CD4-positive, alpha-beta T cell (primary cell): Measurements from ENCODE around the gene DCAF4. TPM values are rescaled to one million over a fixed set of nuclear protein-coding genes. Genes with fewer than 3 reads are reported as not detected.

Experiments
- ATAC-seq: fragments of 200-7000 bp; cut with Tn5 transposase; one replicate; pipeline ENCODE4 v1.10.0; 2022; ENCODE audit warnings: mild to moderate bottlenecking; ENCODE audit not compliant: poor library complexity
- CTCF ChIA-PET: fragments of 350-600 bp; sonication (Branson Sonifier 250); formaldehyde crosslinking; loops from one replicate; lab custom pipeline; 2021; ENCODE audit warnings: antibody characterized with exemption, inconsistent platforms; lab: Charles Lee
- POLR2A ChIA-PET: fragments of 350-600 bp; sonication (Branson Sonifier 250); formaldehyde crosslinking; loops from one replicate; lab custom pipeline; 2021; ENCODE audit warnings: antibody characterized with exemption, inconsistent platforms; lab: Charles Lee
- DNase-seq, 14 experiments: peaks; one replicate each; pipeline ENCODE4 v3.0.0-alpha.2; 2013 to 2020; ENCODE audit warnings: mixed read lengths in 2 of 14
- H3K27ac ChIP-seq, 2 donors: one replicate each; pipeline versions ENCODE4 v1.5.1 to v1.7.0; 2013; ENCODE audit warnings: low read length in 2 of 2, low read depth in 1 of 2, mild to moderate bottlenecking in 1 of 2
- H3K27me3 ChIP-seq, 2 experiments: 1 replicate in 1 of 2; 2 replicates in 1 of 2; pipeline versions ENCODE4 v1.6.1 to v1.7.0; 2013; ENCODE audit warnings: low read length in 2 of 2, control low read depth in 1 of 2, mild to moderate bottlenecking in 1 of 2, moderate library complexity in 1 of 2; ENCODE audit not compliant: insufficient read depth in 2 of 2, control insufficient read depth in 1 of 2
- H3K36me3 ChIP-seq: one replicate; pipeline ENCODE4 v1.6.1; 2013; ENCODE audit warnings: low read length, control low read depth; ENCODE audit not compliant: insufficient read depth
- H3K4me1 ChIP-seq: one replicate; pipeline ENCODE4 v1.6.1; 2013; ENCODE audit warnings: low read length, control low read depth; ENCODE audit not compliant: insufficient read depth
- H3K4me3 ChIP-seq: one replicate; pipeline ENCODE4 v1.5.1; 2013; ENCODE audit warnings: mild to moderate bottlenecking, low read length, moderate library complexity
- H3K9me3 ChIP-seq, 2 experiments: 1 replicate in 1 of 2; 2 replicates in 1 of 2; pipeline versions ENCODE4 v1.6.1 to v1.7.0; 2013; ENCODE audit warnings: low read length in 2 of 2, mild to moderate bottlenecking in 2 of 2, control low read depth in 1 of 2, moderate library complexity in 1 of 2; ENCODE audit not compliant: control insufficient read depth in 1 of 2, insufficient read depth in 1 of 2
- H3K27ac Mint-ChIP-seq: one replicate; pipeline ENCODE4 v1.8.0; 2020; ENCODE audit warnings: mixed read lengths
- H3K27me3 Mint-ChIP-seq: one replicate; pipeline ENCODE4 v1.8.0; 2021; ENCODE audit warnings: mixed read lengths
- H3K36me3 Mint-ChIP-seq: one replicate; pipeline ENCODE4 v1.8.0; 2021; ENCODE audit warnings: low read depth, mixed read lengths
- H3K4me1 Mint-ChIP-seq: one replicate; pipeline ENCODE4 v1.8.0; 2021; ENCODE audit warnings: low read depth, mixed read lengths
- H3K4me3 Mint-ChIP-seq: one replicate; pipeline ENCODE4 v1.8.0; 2020; ENCODE audit warnings: mild to moderate bottlenecking, mixed read lengths
- H3K9me3 Mint-ChIP-seq: one replicate; pipeline ENCODE4 v1.8.0; 2020; ENCODE audit warnings: mixed read lengths
- CTCF ChIP-seq: fragments of 200-600 bp; IDR thresholded peaks from one replicate; pipeline ENCODE4 v1.8.0; 2022; ENCODE audit warnings: antibody characterized with exemption, mild to moderate bottlenecking
- intact Hi-C, 2 experiments: fragments of 100-400 bp; cut with DNase I in 1 of 2; cut with micrococcal nuclease in 1 of 2; formaldehyde crosslinking; loops; one replicate each; pipeline versions ENCODE4 v1.15.1 to v1.9.0; 2023 to 2025; cut with DNase I, micrococcal nuclease
- total RNA-seq, 174 experiments: library from RNA in 2 of 174; stranded (reverse) in 2 of 174; gene quantifications; one replicate each; pipeline ENCODE4 v1.2.3 and lab custom pipeline; 2021 to 2026

DCAF4 gene
- total RNA-seq, 2 experiments from 2014 or later = 20.8 to 22.8 TPM

DNA sequence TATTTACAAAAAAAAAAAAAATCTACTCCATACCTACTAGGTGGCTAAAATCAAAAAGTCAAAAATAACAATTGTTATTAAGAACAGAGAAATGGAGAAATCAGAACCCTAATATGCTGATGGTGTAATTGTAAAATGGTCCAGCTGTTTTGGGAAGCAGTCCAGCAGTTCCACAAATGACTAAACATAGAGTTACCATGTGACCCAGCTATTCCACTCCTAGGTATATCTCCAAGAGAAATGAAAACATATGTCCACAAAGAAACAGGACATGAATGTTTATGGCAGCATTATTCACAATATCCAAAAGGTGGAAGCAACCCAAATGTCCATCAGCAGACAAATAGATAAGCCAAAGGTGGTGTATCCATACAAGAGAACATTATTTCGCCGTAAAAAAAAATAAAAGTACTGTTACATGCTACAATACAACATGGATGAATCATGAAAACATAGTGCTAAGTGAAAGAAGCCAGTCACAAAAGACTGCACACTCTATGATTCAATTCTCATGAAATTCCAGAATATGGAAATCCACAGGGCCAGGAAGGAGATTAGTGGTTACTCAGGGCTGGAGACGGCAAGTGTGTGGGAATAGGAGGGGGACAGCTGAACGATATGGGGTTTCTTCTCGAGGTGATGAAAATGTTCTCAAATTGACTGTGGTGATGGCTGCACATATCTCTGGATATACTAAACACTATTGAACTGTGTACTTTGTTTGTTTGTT is 23.3 kb upstream of the DCAF4 start:
- no peak overlapping the region for H3K4me3 Mint-ChIP-seq
- H3K4me3 ChIP-seq = no peak overlapping the region
- H3K4me1 ChIP-seq = no peaks in the 10 kb centered on the region
- ATAC-seq (no peak), DNase-seq (no peak)
- H3K27me3 Mint-ChIP-seq = peaks cover 18% of the 10 kb centered on the region
- no peak overlapping the region for H3K27ac ChIP-seq
- H3K9me3 ChIP-seq = no peaks in the 10 kb centered on the region
- H3K27me3 ChIP-seq = peaks cover 4 to 8% of the 10 kb centered on the region in 2 experiments
- no peak for TF ChIP-seq CTCF
- H3K9me3 Mint-ChIP-seq = no peaks in the 10 kb centered on the region
- intact Hi-C loops = no loop called here
- ChIA-PET CTCF (interaction anchor here (0.7 to 3.2 kb wide), 3 partner anchors 15 to 389 kb away, joined by 3 to 26 read pairs (median 7); no protein-coding TSS in a partner anchor), POLR2A (interaction anchor here (0.6 to 1.4 kb wide), 3 partner anchors 9 to 384 kb away, joined by 3 to 4 read pairs (median 3); partner anchors contain the start of gene DPF3)
- no peaks in the 10 kb centered on the region for H3K36me3 ChIP-seq
- no peak overlapping the region for H3K27ac Mint-ChIP-seq
- no peaks in the 10 kb centered on the region for H3K36me3 Mint-ChIP-seq
- no peaks in the 10 kb centered on the region for H3K4me1 Mint-ChIP-seq

- DNase-seq (no peak), ATAC-seq (no peak)
- no peaks in the 10 kb centered on the region for H3K4me1 ChIP-seq
- peaks cover 4 to 8% of the 10 kb centered on the region in 2 experiments for H3K27me3 ChIP-seq
- H3K9me3 ChIP-seq = no peaks in the 10 kb centered on the region
- H3K9me3 Mint-ChIP-seq = no peaks in the 10 kb centered on the region
- CTCF ChIA-PET = interaction anchor here (0.9 to 3.2 kb wide), 3 partner anchors 16 to 390 kb away, joined by 3 to 26 read pairs (median 7); no protein-coding TSS in a partner anchor
- peaks cover 18% of the 10 kb centered on the region for H3K27me3 Mint-ChIP-seq
- H3K27ac ChIP-seq = no peak overlapping the region
- H3K36me3 ChIP-seq = no peaks in the 10 kb centered on the region
- no peak overlapping the region for H3K4me3 Mint-ChIP-seq
- no peaks in the 10 kb centered on the region for H3K4me1 Mint-ChIP-seq
- H3K36me3 Mint-ChIP-seq = no peaks in the 10 kb centered on the region
- POLR2A ChIA-PET = interaction anchor here (1.4 kb wide), 1 partner anchor 385 kb away, joined by 4 read pairs; no protein-coding TSS in a partner anchor
- H3K27ac Mint-ChIP-seq = no peak overlapping the region
- intact Hi-C loops = loop anchor here in 1 of 2 experiments (2.0 kb wide), 1 partner anchor 879 kb away; no protein-coding TSS in a partner anchor
- no peak for TF ChIP-seq CTCF
- H3K4me3 ChIP-seq = no peak overlapping the region
These were observed 22.5 kb upstream of the DCAF4 start for GRCh38 chr14:72903716-72904115.

DNA sequence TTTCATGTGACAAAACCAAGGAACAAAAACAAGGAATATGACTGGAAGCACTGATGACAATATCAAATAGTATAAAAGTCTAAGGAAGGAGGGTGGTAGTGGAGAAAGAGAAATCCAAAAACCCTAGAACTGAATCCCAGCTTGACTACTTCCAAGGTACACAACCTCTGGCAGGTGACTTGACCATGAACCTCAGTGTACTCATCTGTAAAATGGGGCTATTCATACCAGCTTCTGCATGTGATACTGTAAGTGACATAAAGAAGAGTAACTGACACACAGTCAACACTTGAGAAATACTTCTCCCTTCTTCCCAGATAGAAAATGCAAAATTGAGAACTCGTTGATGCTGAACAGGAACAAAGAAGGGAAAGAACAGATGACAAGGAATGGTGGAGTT is 22.0 kb upstream of the DCAF4 start:
- CTCF ChIA-PET = interaction anchor here (0.9 to 3.2 kb wide), 4 partner anchors 16 to 391 kb away, joined by 3 to 26 read pairs (median 7); no protein-coding TSS in a partner anchor
- Mint-ChIP-seq H3K27me3 (peaks cover 18% of the 10 kb centered on the region), H3K4me3 (no peak overlapping the region), H3K27ac (no peak overlapping the region), H3K9me3 (no peaks in the 10 kb centered on the region), H3K4me1 (no peaks in the 10 kb centered on the region), H3K36me3 (no peaks in the 10 kb centered on the region)
- Histone ChIP-seq H3K27me3 (peaks cover 4 to 8% of the 10 kb centered on the region in 2 experiments), H3K4me1 (no peaks in the 10 kb centered on the region), H3K36me3 (no peaks in the 10 kb centered on the region), H3K27ac (no peak overlapping the region), H3K9me3 (no peaks in the 10 kb centered on the region), H3K4me3 (no peak overlapping the region)
- POLR2A ChIA-PET = no interaction called here
- no peak for ATAC-seq
- intact Hi-C loops = loop anchor here in 1 of 2 experiments (2.0 kb wide), 1 partner anchor 879 kb away; no protein-coding TSS in a partner anchor
- TF ChIP-seq CTCF = no peak
- DNase-seq = no peak
